ENCODE results near the gene SLC28A2.
"Not testable (repeated sequence)": the region's sequence is repeated elsewhere in the genome, so short reads cannot be mapped to it uniquely, and the experiment has no call there.

SLC28A2 gene

DNA sequence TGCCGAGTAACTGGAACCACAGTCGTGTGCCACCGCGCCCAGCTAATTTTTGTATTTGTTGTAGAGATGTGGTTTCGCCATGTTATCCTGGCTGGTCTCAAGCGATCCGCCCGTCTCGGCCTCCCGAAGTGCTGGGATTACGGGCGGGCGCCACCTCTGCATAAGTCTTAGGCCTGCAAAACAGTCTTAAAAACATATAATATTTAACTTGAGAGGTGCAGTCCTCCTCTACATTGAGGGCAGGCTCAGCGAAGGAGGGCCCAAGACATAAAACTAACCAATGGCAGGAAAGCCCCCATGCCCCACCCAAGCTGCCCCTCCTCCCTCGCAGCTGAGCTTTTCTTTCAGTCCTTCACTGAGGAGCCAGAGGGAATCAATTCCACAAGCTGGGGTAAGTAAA lies at the start of gene SLC28A2:
Gene SLC28A2, plus strand, starts transcription at position 347 of the 400 bp plus-strand sequence. CDS start 982 bp downstream, outside the sequence.
- no peak for DNase-seq (ENCODE audit: low read depth)

- DNase-seq (ENCODE audit: low read depth): no peak
Measured at GRCh38 chr15:45203182-45203581, 48.9 kb upstream of the SLC28A2 start.

- DNase-seq (ENCODE audit: low read depth): no peak
Measured at GRCh38 chr15:45205192-45205591, 46.8 kb upstream of the SLC28A2 start.

- DNase-seq (ENCODE audit: low read depth): no peak
Measured at GRCh38 chr15:45212493-45212892, 39.5 kb upstream of the SLC28A2 start.

DNA sequence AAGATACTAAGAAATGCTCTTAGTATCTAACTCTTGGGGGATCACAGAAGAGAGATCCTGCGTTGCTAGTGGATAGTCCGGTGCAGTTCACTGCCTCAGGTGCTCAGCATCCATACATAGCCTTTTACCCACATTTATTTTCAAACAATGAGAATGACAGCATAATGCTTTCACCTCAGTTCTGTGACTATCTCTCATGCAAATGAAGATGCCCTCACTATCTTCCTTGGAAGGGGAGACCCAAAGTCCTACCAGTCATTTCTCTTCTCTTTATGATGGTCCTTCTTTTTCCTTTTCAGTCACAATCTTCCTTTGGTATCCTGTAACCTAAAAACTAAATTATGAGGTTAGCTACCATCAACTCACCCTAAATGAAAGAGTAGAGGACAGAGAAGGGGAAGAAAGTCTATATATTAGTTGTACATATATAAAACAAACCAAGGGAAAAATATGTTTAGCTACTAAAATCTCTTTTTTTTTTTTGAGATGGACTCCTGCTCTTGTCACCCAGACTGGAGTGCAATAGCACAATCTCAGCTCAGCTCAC lies 30.9 kb upstream of the SLC28A2 start:
- DNase-seq (ENCODE audit: low read depth): no peak

- DNase-seq (ENCODE audit: low read depth): no peak
Measured at GRCh38 chr15:45221967-45222366, 30.1 kb upstream of the SLC28A2 start.

DNA sequence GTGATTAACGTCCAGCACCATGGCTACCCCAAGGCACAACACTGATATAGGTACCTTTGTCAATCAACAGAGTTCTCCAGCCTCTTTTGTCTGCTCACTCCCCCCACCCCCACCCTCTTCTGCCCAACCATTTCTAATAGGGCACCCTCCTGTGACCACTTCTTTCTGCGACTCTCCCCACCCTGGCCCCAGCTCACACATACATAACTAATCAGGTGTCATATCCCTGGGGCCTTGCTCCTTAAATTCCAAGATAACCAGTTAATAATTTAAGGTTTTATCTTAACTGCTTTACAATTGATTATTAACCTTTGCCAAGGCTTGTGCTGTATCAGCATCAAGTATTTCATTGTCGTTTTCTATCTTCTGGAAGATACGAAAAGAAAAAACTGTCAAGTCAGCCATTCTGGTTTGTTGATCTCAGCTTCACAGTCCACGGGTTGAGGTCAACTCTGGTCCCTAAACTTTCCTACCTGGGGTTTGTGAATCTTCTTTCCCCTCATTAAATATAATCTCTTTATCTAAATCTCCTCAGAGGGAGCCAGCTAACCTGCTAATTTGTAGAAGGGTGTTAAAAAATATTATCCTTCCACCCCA lies 27.3 kb upstream of the SLC28A2 start:
- DNase-seq (ENCODE audit: low read depth): no peak

GRCh38 chr15:45225506-45226273 lies 26.3 kb upstream of the SLC28A2 start:
- DNase-seq (ENCODE audit: low read depth): no peak

GRCh38 chr15:45228931-45229330 lies 23.1 kb upstream of the SLC28A2 start:
- no peak for DNase-seq (ENCODE audit: low read depth)

DNA sequence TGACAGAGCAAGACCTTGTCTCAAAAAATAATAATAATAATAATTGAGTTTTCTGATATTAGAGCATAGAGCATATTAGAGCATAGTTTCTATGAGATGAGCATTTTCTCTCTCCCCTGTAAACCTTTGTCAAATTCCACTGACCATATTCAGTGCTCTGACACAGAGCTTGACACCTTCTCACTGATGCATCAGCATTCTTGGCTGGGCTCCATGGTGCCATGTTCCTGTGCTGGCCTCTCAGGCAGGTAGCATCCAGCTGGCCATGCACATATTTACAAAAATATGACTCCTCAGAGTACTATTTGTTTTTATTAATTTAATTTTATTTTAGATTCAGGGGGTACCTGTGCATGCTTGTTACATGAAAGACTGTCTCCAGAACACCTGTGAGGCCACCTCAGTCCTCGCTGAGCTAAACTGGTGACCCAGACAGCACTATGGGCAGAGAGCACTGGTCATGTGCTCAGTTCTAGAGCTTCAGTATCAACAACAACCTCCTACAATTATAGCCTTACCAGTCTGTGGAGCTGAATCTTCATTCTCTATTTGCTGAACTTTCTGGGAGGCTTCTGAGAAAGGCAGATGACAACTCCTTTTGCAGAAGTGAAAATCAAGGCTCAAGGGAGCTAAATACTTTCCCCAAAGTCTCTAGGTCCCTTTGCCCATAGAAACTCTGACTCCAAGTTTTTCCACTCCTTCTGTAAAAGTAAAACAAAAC lies 21.6 kb upstream of the SLC28A2 start:
- DNase-seq (ENCODE audit: low read depth): no peak

DNA sequence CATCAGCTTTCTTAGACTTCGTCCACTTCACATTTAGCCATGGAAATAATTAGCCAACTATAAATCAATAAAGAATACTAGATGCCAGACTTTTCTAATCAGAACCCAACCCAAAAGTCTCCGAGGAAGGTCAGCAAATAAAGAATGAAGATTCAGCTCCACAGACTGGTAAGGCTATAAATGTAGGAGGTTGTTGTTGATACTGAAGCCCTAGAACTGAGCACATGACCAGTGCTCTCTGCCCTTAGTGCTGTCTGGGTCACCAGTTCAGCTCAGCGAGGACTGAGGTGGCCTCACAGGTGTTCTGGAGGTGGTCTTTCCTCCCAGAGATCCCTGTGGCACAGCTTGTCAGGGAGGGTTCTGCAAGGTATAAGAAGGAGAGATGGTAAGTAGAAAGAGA lies 20.9 kb upstream of the SLC28A2 start:
- no peak for DNase-seq (ENCODE audit: low read depth)

- no peak for DNase-seq (ENCODE audit: low read depth)
Measured at GRCh38 chr15:45231864-45232562, 20.0 kb upstream of the SLC28A2 start.

GRCh38 chr15:45234562-45235235 lies 17.3 kb upstream of the SLC28A2 start:
- no peak for DNase-seq (ENCODE audit: low read depth)

- DNase-seq (ENCODE audit: low read depth): not testable (repeated sequence)
Measured at GRCh38 chr15:45236806-45237205, 15.2 kb upstream of the SLC28A2 start.

DNA sequence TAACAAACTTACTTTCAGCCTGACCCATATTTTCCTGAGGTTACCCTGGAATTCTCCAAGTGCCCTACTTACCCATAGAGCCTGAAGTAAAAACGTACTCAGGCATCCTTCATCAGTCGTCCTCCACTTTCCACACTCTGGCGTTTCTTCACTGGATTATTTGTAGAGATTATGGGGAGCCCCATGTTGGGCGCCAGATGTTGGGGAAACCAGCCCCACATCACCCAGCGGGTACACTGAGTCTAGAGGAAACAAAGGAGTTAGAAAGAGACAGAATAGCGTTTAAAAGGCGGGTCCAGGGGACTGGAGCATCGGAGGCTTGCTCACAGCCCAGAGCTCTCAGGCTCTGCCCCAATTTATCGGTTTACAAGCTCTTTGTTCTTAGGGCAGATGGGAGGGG lies 9.7 kb upstream of the SLC28A2 start:
- no peak for DNase-seq (ENCODE audit: low read depth)

GRCh38 chr15:45249125-45249780 lies 2.8 kb upstream of the SLC28A2 start:
- no peak for DNase-seq (ENCODE audit: low read depth)

DNA sequence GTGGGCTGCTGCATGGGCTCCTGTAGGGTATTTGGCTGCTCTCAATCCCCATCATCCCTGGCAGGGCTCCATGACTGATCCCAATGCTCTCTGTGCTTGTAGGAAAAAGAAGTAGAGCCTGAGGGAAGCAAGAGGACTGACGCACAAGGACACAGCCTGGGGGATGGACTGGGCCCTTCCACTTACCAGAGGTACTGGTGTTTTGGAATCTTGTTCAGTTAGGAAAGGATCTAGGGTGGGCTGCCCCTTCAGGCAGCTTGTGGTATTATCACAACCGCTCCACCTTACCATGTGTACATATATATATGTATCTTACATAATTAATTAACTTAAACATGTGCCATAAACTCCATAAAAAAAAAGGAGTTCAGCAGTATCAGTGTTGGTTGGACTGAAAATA lies 1.3 kb downstream of the SLC28A2 start:
- DNase-seq (ENCODE audit: low read depth): no peak

GRCh38 chr15:45254405-45254804 lies 2.4 kb downstream of the SLC28A2 start:
- no peak for DNase-seq (ENCODE audit: low read depth)

GRCh38 chr15:45254824-45255223 lies 2.8 kb downstream of the SLC28A2 start:
- not testable (repeated sequence) for DNase-seq (ENCODE audit: low read depth)

DNA sequence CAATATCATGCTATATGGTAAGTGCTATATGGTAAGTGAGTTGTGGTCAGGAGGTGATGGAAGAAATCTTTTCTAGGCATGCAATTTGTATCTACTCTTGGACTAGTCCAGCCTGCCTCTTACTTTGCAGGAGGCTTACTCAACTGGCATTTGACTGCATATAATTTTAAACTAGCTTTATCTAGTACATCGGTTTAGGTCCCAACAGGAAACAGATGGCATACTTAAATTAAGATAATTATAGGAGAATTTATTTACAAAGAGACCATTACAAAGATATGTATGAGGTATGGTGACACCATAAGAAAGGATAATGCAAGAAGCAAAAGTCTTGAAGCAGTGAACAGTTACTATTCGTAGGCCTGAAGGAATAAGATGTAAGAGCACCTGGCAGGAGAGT lies 7.8 kb downstream of the SLC28A2 start:
- no peak for DNase-seq (ENCODE audit: low read depth)

DNA sequence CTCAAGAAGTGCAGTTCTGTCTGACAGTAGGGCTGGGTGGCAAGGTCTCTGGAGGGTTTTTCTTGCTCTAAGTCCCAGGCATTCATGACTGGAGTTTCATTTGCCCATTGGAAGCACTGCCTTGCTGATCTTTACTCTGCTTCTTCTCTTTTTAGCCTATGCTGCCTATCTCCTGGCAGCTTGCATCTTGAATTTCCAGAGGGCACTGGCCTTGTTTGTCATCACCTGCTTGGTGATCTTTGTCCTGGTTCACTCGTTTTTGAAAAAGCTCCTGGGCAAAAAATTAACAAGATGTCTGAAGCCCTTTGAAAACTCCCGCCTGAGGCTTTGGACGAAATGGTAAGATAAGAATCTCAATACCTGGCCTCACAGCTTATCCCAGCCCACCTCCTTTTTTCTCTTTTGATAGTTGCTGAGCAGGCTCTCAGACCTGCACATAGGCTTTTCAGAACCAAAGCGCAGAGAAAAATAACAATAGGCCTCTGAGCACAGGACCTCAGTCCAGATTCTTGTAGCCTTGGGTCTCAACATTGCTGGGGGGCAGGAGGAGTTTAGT lies 10.9 kb downstream of the SLC28A2 start:
- no peak for DNase-seq (ENCODE audit: low read depth)
